ENCODE results near the gene PROS1.

DNA sequence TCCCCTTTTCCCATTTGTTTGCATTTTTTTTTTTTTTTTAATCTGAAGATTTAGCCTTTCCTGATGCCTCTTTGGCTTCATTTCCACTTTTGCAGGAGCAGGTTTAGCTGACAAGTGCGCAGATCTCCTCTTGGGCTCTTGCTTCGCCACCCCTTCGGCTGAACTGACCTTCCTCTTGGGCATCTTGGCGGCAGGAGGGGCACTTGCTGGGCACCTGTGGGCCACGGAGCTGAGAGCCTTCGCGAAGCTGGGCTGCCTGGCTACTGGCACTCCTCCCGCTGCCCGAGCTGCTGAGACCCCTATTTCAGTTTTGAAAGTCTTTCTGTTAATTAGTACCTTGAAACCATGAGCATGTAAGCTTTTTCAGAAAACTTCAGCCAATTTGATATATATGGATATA, 15.1 kb upstream of the PROS1 start:
- TF ChIP-seq, protein P1, sequence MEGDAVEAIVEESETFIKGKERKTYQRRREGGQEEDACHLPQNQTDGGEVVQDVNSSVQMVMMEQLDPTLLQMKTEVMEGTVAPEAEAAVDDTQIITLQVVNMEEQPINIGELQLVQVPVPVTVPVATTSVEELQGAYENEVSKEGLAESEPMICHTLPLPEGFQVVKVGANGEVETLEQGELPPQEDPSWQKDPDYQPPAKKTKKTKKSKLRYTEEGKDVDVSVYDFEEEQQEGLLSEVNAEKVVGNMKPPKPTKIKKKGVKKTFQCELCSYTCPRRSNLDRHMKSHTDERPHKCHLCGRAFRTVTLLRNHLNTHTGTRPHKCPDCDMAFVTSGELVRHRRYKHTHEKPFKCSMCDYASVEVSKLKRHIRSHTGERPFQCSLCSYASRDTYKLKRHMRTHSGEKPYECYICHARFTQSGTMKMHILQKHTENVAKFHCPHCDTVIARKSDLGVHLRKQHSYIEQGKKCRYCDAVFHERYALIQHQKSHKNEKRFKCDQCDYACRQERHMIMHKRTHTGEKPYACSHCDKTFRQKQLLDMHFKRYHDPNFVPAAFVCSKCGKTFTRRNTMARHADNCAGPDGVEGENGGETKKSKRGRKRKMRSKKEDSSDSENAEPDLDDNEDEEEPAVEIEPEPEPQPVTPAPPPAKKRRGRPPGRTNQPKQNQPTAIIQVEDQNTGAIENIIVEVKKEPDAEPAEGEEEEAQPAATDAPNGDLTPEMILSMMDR (conservative IDR thresholded peaks at IDR 0.05 in 1 of 2, IDR thresholded peaks at IDR 0.05 in 1 of 2; ENCODE audit: low read depth in 1 of 2, low read length in 2 of 2), result no peak
- no peak for TF ChIP-seq EZH2 (IDR thresholded peaks at IDR 0.05; ENCODE audit: low read length, missing control alignments)

All from fibroblast of lung (primary cell).